Osteoblast (primary cell): ENCODE results near the gene MRPS17. TPM values are rescaled to one million over a fixed set of nuclear protein-coding genes. Genes with fewer than 3 reads are reported as not detected.
A peak's percentile ranks its signal among the peaks of the same experiment; 100 is the strongest.
"Not testable (repeated sequence)": the region's sequence is repeated elsewhere in the genome, so short reads cannot be mapped to it uniquely, and the experiment has no call there.

Source experiments
- DNase-seq: peaks from one replicate; pipeline ENCODE4 v3.0.0; 2011; ENCODE audit warnings: low spot score, mixed read lengths; ENCODE audit not compliant: insufficient read length; ENCODE audit errors: missing footprints
- H2AFZ ChIP-seq: 2 replicates; pipeline ENCODE4 v1.6.0; 2011; ENCODE audit warnings: mild to moderate bottlenecking, low read length
- H3K27ac ChIP-seq: 2 replicates; pipeline ENCODE4 v1.5.1; 2011; ENCODE audit warnings: mild to moderate bottlenecking, low read depth, low read length, moderate library complexity
- H3K27me3 ChIP-seq: 2 replicates; pipeline ENCODE4 v1.6.0; 2012; ENCODE audit warnings: mild to moderate bottlenecking, control low read depth, inconsistent platforms, low read length, moderate library complexity; ENCODE audit not compliant: insufficient read depth
- H3K36me3 ChIP-seq: 2 replicates; pipeline ENCODE4 v1.5.1; 2011; ENCODE audit warnings: mild to moderate bottlenecking, low read length, control low read depth, moderate library complexity; ENCODE audit not compliant: insufficient read depth
- H3K4me1 ChIP-seq: 2 replicates; pipeline ENCODE4 v1.5.1; 2011; ENCODE audit warnings: mild to moderate bottlenecking, low read length, control low read depth, moderate library complexity; ENCODE audit not compliant: insufficient read depth
- H3K4me2 ChIP-seq: 2 replicates; pipeline ENCODE4 v1.6.0; 2011; ENCODE audit warnings: mild to moderate bottlenecking, low read length; ENCODE audit not compliant: insufficient read depth
- H3K4me3 ChIP-seq: fragments of 200-600 bp; sonication (generic); 3 replicates; pipeline ENCODE4 v1.5.1; 2012; ENCODE audit warnings: mild to moderate bottlenecking, low read length, inconsistent platforms; ENCODE audit not compliant: insufficient read depth
- H3K79me2 ChIP-seq: 2 replicates; pipeline ENCODE4 v1.6.0; 2012; ENCODE audit warnings: mild to moderate bottlenecking, low read length, control low read depth, inconsistent platforms; ENCODE audit not compliant: insufficient read depth
- H3K9me3 ChIP-seq: 2 replicates; pipeline ENCODE4 v1.5.1; 2011; ENCODE audit warnings: low read depth, low read length, control low read depth
- H4K20me1 ChIP-seq: 2 replicates; pipeline ENCODE4 v1.6.0; 2012; ENCODE audit warnings: mild to moderate bottlenecking, low read length, control low read depth; ENCODE audit not compliant: insufficient read depth
- total RNA-seq: library from RNA; depleted of rRNA; stranded (reverse); fragments of >200 nt; gene quantifications from 2 replicates; pipeline ENCODE4 v1.2.3, GENCODE V29; 2012
- TF ChIP-seq, protein P1 (sequence below): IDR thresholded peaks from 2 replicates; pipeline ENCODE4 v1.5.1; 2011; ENCODE audit warnings: mild to moderate bottlenecking, low read depth, low read length, moderate library complexity; ENCODE audit errors: extremely low read depth

Gene MRPS17
- total RNA-seq, 1 donor: 13.4 TPM

DNA sequence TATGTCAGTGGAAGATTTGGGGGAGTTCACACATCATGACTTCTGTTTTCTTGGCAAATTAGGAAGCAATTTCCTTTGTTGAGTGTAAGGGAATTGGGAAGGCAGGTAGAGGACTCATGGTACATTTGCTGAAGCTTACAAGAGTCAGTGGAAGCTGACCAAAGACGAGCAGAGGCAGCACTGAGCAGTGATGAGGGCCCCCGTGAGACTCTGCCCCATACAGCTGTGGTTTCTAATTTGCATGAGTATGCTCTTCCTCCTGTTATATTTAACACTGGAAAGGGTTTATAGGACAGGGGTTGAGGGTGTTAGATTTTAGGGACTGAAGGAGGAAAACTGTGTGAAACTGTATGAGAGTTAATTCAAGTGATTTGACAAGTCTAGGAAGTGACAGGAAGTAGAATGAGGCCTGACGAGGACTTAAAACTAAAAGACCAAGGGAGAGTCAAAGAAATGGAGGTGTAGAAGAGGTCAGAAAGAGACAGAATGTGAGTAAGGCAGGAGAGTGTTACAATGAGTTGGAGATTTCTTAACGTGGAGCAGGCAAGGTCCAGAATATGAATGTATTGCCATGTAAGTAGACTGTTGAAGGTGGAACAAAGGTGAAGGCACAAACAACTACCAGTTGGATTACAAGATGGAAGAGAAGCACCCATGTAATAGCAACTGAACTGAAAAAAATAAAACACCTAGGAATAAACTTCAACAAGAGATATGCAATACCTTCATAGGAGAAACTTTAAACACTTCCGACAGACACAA lies 23.5 kb upstream of the MRPS17 start:
- Histone ChIP-seq H3K27me3 (no peaks in the 10 kb centered on the region), H3K4me2 (no peak overlapping the region), H3K9me3 (no peaks in the 10 kb centered on the region), H2AFZ (no peak overlapping the region), H3K79me2 (no peaks in the 10 kb centered on the region), H3K27ac (no peak overlapping the region), H4K20me1 (no peaks in the 10 kb centered on the region), H3K4me3 (no peak overlapping the region), H3K36me3 (no peaks in the 10 kb centered on the region), H3K4me1 (no peaks in the 10 kb centered on the region)
- DNase-seq: no peak
- TF ChIP-seq, protein P1, sequence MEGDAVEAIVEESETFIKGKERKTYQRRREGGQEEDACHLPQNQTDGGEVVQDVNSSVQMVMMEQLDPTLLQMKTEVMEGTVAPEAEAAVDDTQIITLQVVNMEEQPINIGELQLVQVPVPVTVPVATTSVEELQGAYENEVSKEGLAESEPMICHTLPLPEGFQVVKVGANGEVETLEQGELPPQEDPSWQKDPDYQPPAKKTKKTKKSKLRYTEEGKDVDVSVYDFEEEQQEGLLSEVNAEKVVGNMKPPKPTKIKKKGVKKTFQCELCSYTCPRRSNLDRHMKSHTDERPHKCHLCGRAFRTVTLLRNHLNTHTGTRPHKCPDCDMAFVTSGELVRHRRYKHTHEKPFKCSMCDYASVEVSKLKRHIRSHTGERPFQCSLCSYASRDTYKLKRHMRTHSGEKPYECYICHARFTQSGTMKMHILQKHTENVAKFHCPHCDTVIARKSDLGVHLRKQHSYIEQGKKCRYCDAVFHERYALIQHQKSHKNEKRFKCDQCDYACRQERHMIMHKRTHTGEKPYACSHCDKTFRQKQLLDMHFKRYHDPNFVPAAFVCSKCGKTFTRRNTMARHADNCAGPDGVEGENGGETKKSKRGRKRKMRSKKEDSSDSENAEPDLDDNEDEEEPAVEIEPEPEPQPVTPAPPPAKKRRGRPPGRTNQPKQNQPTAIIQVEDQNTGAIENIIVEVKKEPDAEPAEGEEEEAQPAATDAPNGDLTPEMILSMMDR: no peak

DNA sequence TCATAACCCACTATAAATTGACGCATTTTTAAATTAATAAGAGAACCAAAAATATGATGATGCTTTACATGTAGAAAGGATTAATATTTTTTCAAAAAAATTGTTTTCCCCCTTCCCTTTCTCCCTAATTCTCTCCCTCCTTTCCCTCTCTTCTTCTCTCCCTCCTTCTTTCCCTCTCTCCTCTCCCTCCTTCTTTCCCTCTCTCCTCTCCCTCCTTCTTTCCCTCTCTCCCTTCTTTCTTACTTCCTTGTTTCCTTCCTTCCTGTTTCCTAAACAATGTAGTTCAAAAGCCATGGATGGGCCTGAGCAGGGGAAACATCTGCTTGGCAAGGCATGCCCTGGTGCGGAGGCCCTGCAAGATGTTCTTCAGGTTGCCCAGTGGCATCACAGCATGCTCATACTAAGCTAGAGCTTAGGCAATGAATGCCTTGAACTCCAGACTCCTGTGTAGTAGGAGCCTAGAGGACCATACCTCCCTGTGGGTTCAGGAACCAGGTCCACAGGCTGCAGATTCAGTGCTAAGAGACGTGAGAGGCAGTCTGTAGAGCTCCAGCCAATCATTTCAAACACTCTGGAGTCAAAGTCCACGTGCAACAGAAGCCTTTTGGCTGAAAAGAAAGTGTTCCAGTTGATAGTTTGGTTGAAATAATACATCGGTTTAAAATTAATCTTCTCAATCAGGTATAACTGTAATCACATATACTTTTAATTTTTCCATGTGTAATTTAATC lies 20.1 kb upstream of the MRPS17 start:
- no peak for DNase-seq
- Histone ChIP-seq H2AFZ (no peak overlapping the region), H3K4me1 (no peaks in the 10 kb centered on the region), H3K27ac (no peak overlapping the region), H3K4me3 (no peak overlapping the region), H3K79me2 (no peaks in the 10 kb centered on the region), H3K4me2 (no peak overlapping the region), H3K27me3 (no peaks in the 10 kb centered on the region), H3K36me3 (no peaks in the 10 kb centered on the region), H3K9me3 (no peaks in the 10 kb centered on the region), H4K20me1 (no peaks in the 10 kb centered on the region)
- TF ChIP-seq, protein P1: no peak

DNA sequence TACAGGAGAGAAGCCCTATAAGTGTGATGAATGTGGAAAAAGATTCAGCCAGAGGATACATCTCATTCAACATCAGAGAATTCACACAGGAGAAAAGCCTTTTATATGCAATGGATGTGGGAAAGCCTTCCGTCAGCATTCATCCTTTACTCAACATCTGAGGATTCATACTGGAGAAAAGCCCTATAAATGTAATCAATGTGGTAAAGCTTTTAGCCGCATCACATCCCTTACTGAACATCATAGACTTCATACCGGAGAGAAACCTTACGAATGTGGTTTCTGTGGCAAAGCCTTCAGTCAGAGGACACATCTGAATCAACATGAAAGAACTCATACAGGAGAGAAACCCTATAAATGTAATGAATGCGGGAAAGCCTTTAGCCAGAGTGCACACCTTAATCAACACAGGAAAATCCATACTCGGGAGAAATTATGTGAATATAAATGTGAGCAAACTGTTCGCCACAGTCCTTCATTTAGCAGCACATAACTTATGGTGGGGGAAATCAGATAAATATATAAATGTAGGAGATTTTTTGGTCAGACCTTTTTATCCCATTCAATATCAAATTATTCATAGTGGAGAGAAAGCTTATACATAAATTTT lies 12.1 kb upstream of the MRPS17 start:
- no peak overlapping the region for H3K4me3 ChIP-seq
- DNase-seq: no peak
- no peak overlapping the region for H2AFZ ChIP-seq
- H3K27me3 ChIP-seq: no peaks in the 10 kb centered on the region
- H3K79me2 ChIP-seq: no peaks in the 10 kb centered on the region
- no peak overlapping the region for H3K27ac ChIP-seq
- H3K9me3 ChIP-seq: peaks cover 6% of the 10 kb centered on the region
- no peaks in the 10 kb centered on the region for H3K36me3 ChIP-seq
- no peaks in the 10 kb centered on the region for H4K20me1 ChIP-seq
- no peak overlapping the region for H3K4me2 ChIP-seq
- no peaks in the 10 kb centered on the region for H3K4me1 ChIP-seq
- TF ChIP-seq, protein P1: no peak

DNA sequence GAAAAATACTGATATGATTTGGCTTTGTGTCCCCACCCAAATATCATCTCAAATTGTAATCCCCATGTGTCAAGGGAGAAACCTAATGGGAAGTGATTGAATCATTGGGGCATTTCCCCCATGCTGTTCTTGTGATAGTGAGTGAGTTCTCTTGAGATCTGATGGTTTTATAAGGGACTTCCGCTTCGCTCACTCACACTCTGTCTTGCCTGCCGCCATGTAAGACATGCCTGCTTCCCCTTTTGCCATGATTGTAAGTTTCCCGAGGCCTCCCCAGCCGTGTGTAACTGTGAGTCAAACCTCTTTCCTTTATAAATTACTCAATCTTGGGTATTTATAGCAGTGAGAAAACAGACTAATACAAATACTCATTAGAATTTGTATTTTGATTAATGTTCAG lies 5.1 kb upstream of the MRPS17 start:
- no peaks in the 10 kb centered on the region for H3K79me2 ChIP-seq
- H3K36me3 ChIP-seq: no peaks in the 10 kb centered on the region
- H3K4me3 ChIP-seq: no peak overlapping the region
- H3K27ac ChIP-seq: no peak overlapping the region
- H2AFZ ChIP-seq: no peak overlapping the region
- no peaks in the 10 kb centered on the region for H4K20me1 ChIP-seq
- DNase-seq: no peak
- no peaks in the 10 kb centered on the region for H3K4me1 ChIP-seq
- peaks cover 2% of the 10 kb centered on the region for H3K9me3 ChIP-seq
- H3K4me2 ChIP-seq: no peak overlapping the region
- no peaks in the 10 kb centered on the region for H3K27me3 ChIP-seq
- TF ChIP-seq, protein P1: no peak

DNA sequence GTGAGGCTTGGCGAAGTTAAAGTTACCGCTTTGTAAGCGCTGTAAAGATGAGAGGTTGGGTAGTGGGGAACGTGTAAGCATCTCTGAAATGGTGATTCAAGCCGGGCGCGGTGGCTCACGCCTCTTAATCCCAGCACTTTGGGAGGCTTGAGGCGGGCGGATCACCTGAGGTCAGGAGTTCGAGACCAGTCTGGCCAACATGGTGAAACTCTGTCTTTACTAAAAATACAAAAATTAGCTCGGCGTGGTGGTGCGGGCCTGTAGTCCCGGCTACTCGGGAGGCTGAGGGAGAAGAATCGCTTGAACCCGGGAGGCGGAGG lies 635 bp downstream of the MRPS17 start:
- H3K36me3 ChIP-seq: peaks cover 11% of the 10 kb centered on the region
- H3K9me3 ChIP-seq, H4K20me1 ChIP-seq, H3K27me3 ChIP-seq, DNase-seq, H3K4me1 ChIP-seq: not testable (repeated sequence)
- H3K79me2 ChIP-seq: peaks cover 21% of the 10 kb centered on the region
- peak overlapping the region; percentile 86 for H3K27ac ChIP-seq
- peak overlapping the region; percentile 97 for H3K4me2 ChIP-seq
- peak overlapping the region; percentile 99 for H2AFZ ChIP-seq
- peak overlapping the region; percentile 99 for H3K4me3 ChIP-seq
